Stimulated activated CD8-positive, alpha-beta memory T cell treated with anti-CD3 and anti-CD28 coated beads, Interleukin-4, amount 100 ng/mL, for 48 hours (primary cell): ENCODE measurements around the gene NRF1.
"Not testable (repeated sequence)": the region's sequence is repeated elsewhere in the genome, so short reads cannot be mapped to it uniquely, and the experiment has no call there.

Experiments used
- DNase-seq: peaks from one replicate; pipeline ENCODE4 v3.0.0-alpha.2; 2020

Gene NRF1

GRCh38 chr7:129649128-129649690 is 37.7 kb downstream of the NRF1 start:
- DNase-seq, result no peak

DNA sequence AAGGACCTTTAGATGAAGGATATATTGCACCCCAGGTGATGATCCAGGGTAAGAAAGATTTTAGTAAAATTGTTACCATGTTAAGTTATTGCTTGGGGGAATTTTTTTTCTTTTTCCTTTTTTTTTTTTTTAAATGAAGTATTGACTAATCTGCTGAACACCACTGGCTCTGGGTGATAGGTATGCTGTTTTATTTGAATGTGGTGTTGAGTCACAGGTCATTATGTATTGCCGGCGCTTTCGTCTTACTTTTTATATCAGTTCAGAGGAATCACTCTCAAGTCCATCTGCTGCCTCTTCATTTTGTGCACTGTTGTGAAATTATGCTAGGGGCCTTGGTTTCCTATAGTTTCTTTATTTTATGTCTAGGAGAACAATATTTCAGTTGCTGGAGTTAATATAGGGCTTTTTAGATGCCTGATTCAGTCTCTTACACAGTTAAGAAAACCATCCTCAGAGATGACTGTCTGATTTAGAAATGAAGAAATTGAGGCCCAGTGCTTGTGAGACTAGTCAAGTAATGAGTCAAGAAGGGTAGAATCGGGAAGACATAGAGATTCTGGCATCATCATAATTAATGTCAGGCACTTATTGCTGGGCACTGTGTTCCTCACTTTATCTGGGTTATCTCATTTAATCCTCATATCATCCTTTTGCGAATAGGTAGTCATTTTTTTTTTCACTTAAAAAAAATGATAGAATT is 38.7 kb downstream of the NRF1 start:
- DNase-seq, result no peak

DNA sequence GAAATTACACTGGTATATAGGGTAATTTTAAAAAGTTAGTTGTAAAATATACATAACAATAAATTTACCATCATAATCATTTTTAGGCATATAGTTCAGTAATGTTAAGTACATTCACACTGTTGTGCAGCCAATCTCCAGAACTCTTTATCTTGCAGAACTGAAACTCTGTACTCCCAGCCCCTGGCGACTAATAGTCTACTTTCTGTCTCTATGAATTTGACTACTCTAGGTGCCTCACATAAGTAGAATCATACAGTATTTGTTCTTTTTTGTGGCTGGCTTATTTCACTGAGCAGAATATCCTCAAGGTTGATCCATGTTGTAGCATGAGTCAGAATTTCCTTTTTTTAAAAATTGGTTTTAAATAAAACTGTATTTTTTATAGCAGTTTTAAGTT is 41.4 kb downstream of the NRF1 start:
- DNase-seq, result no peak

GRCh38 chr7:129655811-129656210 is 44.3 kb downstream of the NRF1 start:
- no peak for DNase-seq

- no peak for DNase-seq
Measured at GRCh38 chr7:129657363-129657762, 45.8 kb downstream of the NRF1 start.

DNA sequence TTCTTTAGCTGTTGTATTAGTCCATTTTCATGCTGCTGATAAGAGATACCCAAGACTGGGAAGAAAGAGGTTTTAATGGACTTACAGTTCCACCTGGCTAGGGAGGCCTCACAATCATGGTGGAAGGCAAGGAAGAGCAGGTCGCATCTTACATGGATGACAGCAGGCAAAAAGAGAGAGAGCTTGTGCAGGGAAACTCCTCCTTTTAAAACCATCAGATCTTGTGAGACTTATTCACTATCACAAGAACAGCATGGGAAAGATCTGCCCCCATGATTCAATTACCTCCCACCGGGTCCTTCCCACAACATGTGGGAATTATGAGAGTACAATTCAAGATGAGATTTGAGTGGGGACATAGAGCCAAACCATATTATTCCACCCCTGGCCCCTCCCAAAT is 48.4 kb downstream of the NRF1 start:
- not testable (repeated sequence) for DNase-seq

DNA sequence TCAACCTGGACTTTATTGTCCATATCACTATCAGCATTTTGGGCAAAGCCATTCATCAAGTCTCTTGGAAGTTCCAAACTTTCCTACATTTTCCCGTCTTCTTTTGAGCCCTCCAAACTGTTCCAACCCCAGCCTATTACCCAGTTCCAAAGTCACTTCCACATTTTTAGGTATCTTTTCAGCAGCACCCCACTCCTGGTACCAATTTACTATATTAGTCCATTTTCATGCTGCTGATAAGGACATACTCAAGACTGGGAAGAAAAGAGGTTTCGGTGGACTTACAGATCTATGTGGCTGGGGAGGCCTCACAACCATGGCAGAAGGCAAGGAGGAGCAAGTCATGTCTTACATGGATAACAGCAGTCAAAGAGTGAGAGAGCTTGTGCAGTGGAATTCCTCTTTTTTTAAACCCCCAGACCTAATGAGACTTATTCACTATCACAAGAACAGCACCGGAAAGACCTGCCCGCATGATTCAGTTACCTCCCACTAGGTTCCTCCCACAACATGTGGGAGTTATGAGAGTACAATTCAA is 50.2 kb downstream of the NRF1 start:
- DNase-seq, result no peak

- not testable (repeated sequence) for DNase-seq
Measured at GRCh38 chr7:129663240-129663639, 51.7 kb downstream of the NRF1 start.

GRCh38 chr7:129664029-129665012 is 52.8 kb downstream of the NRF1 start:
- DNase-seq, result no peak

- no peak for DNase-seq
Measured at GRCh38 chr7:129665013-129665401, 53.5 kb downstream of the NRF1 start.

DNA sequence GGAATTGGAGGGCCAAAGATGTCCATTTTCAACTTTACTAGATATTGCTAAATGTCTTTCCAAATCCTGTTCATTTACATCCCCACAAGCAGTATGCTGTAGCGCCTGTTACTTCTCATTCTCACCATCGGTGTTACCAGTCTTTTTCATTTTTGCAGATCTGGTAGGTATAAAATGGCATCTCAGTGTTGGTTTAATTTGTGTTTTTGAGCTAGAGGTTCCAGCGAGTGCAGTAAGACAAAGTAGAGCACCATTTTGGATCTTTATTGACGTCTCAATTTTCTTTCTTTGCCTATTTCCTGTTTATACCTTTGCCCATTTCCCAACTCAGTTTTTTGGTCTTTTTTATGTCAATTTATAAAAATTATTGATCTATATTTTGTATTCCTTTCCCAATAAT is 55.6 kb downstream of the NRF1 start:
- DNase-seq, result no peak

DNA sequence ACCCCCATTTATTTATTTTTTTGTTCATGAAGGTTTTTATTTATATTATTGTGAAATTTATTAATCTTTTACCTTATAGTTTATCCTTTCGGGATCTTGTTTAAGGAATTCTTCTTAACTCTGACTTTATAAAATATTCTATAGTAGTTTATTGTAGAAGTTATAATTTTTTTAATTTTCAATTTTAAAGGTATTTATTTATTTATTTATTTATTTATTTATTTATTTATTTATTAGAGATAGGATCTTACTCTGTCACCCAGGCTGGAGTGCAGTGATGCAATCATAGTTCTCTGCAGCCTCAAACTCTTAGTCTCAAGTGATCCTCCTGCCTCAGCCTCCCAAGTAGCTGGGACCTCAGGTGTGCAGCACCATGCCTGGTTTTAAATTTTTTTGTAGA is 56.0 kb downstream of the NRF1 start:
- no peak for DNase-seq

DNA sequence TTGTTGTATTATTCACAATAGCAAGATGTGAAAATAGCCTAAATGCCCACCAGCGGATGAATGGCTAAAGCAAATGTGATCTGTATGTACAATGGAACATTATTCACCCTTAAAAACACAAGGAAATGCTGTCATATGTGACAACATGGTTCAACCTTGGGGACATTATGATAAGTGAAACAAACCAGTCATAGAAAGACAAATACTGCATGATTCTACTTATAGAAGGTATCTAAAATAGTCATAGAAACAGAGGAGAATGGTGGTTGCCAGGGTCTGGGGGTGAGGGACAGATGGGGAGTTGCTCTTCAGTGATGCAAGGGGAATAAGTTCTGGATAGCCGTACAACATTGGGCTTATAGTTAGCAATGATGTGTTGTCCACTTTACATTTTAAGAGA is 58.4 kb downstream of the NRF1 start:
- DNase-seq, result no peak

- no peak for DNase-seq
Measured at GRCh38 chr7:129670656-129671055, 59.1 kb downstream of the NRF1 start.

GRCh38 chr7:129671266-129671665 is 59.7 kb downstream of the NRF1 start:
- DNase-seq, result no peak

DNA sequence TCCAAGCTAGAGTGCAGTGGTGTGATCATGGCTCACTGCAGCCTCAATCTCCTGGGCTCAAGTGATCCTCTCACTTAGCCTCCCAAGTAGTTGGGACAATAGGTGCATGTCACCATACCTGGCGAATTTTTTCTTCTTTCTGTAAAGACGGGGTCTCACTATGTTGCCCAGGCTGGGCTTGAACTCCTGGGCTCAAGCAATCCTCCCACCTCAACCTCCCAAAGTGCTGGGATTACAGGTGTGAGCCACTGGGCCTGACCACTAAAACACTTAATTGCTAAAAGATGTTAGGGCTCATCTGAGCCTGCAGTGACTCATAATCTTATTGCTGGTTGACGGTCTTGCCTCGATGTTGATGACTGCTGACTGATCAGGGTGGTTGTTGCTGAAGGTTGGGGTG is 63.0 kb downstream of the NRF1 start:
- DNase-seq, result not testable (repeated sequence)

- no peak for DNase-seq
Measured at GRCh38 chr7:129675521-129675920, 64.0 kb downstream of the NRF1 start.

GRCh38 chr7:129676017-129676897 is 64.7 kb downstream of the NRF1 start:
- no peak for DNase-seq

GRCh38 chr7:129677796-129678195 is 66.3 kb downstream of the NRF1 start:
- DNase-seq, result no peak

DNA sequence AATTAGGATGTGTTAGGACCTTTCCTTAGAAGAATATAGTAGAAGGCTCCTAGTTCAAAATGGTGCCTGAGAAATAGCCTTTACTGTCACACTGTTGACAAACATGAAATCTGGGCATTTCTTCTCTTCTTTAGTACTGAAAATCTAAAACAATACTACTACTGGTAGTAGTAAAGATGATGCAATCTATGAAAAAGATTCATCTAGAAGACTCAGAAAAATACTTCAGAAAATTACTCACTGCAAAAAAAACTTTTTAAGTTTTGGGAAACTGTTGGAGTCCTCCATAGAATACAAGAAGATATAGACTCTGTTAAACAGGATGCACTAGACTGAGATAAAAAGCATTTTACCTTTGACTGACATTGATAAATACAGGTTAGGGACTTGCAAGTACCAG is 67.1 kb downstream of the NRF1 start:
- no peak for DNase-seq

DNA sequence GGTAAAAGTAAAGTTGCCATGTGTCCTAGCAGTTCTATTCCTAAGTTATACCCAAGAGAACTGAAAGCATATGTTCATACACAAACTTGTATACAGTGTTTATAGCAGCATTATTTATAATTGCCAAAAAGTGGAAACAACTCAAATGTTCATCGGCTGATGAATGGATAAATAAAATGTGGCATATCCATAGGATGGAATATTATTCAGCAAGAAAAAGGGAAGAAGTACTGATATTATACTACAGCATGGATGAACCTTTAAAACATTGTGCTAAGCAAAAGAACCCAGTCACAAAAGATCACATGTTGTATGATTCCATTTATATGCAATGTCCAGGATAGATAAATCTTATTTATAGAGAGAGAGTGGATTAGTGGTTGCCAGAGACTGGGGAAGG is 68.9 kb downstream of the NRF1 start:
- DNase-seq, result no peak

DNA sequence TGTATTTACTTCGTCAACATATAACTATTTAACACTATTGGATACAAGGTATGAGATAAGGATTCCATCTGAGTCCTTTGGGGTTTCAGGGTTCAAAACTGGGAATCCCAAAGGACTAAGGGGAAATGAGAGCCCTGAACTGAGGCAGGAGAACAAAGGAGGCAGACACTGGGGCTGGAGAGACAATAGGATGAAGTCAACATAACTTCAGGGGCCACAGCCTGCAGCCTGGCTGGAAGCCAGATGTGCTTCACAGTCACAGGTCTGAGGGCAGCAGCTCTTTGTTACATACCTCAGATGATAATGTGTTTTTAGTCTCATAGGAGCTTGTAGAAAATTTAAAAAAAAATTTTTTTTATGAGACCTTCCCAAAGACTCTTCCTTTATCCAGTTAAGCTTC is 73.3 kb downstream of the NRF1 start:
- DNase-seq, result no peak

GRCh38 chr7:129686063-129686462 is 74.5 kb downstream of the NRF1 start:
- no peak for DNase-seq
